HG03565 (cell line): ENCODE measurements around the gene CFAP157.

ENCODE experiments used
- ATAC-seq: cut with Tn5 transposase; IDR thresholded peaks from one replicate; pipeline ENCODE4 v1.9.1; 2021; ENCODE audit warnings: mild to moderate bottlenecking, moderate library complexity; ENCODE audit not compliant: unreplicated experiment

CFAP157 gene

DNA sequence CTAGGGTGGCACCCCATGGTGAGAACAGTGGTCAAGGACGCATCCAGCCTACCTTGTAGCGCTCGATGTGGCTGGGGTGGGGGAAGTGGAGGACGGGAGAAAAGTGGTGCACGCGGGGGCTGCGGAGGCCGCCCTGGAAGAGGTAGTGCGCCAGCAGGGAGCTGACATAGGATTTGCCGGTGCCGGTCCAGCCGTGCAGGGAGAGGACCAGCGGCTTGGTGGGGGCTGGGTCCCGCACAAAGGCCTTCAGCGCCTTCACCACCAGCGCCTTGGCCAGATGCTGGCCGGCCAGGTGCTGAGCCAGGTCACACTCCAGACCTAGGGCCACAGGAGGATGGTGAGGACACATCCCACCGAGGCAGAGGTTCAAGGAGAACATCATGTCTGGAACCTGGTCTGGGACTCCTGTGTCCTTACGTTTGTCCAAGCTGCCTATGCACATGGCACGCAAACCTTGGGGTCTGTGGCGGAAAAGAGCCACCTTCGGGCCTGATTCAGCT, 27.5 kb downstream of the CFAP157 start:
- ATAC-seq = no peak

DNA sequence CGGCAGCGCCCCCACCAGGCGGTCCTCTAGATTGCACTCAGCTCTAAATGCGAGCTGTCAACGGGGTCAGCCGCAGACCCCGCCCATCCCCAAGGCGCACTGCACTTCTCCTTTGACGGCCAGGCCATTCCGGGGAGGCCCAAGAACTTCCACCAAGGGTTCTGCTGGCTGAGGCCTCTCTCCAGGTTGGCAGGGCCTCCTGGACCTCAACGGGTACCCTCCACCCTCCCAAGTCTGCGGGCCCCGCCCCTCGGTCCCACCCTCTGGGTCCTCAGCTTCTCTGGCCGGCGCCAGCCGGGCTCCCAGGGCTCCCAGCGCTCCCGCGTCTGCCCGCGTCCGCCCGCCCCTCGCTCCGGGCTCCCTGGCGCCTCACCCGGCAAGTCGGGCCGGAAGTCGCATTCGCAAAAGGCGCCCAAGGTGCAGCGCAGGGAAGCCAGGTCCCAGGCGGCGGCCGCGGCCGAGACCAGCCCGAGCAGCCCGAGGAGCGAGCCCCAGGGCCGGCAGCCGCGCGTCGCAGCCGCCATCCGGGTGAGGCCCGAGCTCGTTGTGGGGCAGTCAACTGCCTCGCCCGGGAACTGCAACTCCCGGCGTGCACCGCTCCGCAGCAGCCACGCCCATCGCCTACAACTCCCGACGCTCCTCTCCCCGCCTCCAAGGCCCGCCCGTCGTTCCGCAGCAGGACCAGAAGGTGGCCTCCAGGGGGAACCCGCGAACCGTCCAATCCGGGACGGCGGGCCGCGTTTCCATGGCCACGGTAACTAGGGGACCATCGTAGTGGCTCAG, 28.1 kb downstream of the CFAP157 start, which contains the start of gene TOR2A:
TOR2A (minus strand) TSS at position 548 of the 783 bp plus-strand sequence; CDS start at position 524, 24 bp downstream.
- ATAC-seq = peak; percentile 80

DNA sequence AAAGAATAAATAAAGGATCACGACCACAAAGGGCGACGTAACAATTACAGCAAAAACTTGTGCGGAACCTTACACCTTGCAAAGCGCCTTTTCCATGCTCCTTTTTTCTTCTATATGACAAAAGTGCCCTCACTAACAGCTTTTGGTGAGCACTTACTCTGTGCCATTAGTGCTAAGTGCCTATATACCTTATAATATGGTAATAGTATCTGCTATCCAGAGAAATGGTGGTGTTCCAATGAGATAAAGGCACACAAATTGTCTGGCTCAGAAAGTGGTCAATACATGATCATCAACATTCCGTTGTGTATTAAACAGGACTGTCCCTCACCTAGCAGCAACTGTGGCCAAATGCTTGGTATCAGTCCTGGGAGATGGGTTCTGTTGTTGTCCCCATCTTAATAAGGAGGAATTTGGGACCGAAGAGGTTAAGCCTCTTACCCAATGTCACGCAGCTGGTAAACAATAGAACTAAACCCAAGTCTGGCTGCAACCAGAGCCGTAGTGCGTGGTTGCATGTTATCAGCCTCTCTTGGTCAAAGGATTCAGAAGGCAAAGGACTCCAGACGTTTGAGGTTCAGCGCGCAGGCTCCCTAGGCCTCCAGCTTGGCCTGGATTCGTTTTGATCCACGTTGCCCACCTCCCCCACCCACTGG, 28.9 kb downstream of the CFAP157 start:
- ATAC-seq = no peak

DNA sequence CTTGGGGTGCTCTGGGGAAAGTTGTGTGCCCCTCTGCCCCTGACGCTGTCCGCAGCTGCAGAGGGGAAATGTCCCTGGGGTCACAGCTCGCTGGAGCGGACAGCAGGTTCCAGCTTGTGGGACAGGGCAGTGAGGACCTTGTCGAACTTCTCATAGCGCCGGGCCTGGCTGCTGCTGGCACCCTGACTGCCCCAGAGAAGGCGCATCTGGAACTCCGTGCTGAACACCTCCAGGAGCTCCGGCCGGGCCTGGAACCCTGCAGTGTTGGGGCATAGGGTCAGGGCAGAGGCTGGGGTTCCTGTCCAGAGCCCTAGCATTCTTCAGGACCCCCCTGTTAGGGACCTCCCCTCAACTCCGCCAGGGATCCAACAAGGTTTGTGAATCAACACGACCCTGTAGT, 31.9 kb downstream of the CFAP157 start:
- ATAC-seq = no peak

DNA sequence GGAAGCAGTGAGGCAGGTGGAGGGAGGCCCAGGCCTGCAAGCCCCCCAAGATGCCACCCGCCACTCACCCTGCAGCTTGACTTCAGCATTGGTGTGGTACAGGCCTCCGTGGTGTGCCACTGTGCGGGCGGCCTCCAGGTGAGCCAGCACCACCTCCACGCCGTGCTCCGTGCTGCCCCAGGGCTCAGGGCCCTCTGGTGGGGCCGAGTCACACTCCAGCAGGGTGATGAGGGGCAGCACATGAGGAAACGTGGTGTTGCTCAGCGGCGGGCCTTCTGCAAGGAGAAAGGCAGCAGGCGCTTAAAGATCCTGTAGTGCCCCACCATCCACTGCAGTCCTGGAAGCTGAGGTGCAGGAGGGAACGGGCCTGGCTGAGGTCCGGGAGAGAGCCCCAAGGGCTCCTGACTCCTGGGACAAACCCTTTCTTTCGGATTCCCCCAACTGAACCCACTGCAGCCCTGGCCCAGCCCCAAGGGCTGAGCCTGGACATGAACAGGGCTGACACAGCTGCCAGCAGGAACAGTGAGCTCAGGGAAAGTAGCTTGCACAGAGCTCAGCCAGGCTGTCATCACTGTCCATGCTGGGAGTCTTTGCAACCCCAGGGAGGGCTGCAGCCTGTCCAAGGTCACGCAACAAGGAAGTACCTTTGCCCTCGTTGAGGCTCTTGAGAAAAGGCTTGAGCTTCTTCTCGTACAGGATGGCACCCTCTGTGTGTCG, 33.0 kb downstream of the CFAP157 start:
- no peak for ATAC-seq

DNA sequence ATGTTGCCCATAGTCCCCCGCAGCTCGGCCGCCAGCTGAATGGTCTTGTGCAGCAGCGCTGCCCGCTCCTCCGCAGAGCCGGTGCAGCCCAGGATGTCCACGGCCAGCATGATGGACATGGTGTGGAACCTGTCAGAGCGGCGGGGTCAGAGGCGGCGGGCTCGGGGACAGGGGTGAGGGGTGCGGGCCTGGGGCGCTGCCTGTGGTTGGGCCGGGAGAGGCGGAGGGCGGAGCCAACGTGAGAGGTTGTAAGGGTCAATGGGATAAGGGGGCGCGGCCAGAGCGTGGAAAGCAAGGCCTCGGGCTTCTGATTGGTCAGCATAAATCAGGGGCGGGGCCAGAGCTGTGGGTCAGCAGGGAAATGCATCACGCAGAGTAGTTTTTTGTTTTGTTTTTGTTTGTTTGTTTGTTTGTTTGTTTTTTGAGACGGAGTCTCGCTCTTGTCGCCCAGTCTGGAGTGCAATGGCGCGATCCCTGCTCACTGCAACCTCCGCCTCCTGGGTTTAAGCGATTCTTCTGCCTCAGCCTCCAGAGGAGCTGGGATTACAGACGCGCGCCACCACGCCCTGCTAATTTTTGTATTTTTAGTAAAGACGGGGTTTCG, 35.1 kb downstream of the CFAP157 start:
- no peak for ATAC-seq

DNA sequence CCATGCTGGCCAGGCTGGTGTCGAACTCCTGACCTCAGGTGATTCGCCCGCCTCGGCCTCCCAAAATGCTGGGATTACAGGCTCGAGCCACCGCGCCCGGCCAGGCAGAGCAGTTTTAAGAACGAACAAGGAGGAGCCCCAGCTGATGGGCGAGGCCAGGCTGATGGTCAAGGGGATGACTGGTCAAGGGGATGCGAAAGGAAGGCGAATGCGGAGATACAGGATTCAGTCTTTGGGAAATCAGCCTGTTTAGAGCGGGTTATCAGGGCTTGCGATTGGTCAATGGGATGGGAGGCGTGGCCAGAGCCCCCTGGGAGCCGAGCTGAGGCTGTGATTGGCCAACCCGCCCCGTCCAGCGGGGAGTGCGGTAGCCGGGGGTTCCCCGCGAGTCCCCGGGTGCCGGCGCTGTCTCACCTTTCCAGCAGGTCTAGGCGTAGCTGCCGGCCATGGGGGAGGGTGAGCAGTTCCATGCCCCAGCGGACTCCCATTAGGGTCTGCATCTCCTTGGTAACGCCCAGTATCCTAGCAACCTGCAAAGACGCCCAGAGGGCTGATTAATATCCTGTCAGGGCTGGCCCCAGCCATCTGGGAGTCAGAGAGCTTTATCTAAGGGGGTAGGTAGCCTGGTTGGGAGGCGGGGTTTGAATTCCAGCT, 35.8 kb downstream of the CFAP157 start:
- ATAC-seq = no peak

DNA sequence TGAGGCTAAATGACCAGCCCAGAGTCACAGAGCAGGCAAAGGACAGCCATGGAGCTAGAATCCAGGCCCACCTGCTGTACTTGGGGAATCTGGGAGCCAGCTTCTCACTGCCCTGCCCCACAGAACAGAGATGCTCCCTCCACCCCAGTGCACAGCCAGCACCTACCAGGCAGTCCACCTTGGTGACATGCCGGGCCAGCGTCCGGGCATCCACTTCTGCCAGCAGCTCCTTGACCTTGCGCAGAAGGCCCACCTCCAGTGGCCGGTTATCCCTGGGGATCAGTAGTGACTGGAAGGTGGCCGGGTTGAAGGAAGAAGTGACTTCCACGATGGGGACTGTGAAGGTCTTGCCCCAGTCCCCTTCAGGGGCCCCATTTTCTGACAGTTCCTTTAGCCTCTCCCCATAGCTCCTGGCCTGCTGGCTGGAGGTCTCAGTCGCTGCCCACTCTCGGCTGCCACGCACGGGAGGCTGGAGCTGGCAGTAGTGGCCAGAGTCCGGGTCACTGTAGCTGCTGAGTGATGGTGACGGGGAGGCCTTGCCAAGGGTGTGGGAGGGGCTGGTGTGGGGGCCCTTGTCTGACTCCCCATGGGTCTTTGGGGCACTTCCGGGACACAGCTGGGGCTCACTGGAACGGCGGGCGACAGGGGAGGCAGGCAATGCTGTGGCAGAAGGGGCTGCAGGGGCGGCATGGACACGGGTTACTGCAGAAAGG, 37.8 kb downstream of the CFAP157 start:
- ATAC-seq = no peak

DNA sequence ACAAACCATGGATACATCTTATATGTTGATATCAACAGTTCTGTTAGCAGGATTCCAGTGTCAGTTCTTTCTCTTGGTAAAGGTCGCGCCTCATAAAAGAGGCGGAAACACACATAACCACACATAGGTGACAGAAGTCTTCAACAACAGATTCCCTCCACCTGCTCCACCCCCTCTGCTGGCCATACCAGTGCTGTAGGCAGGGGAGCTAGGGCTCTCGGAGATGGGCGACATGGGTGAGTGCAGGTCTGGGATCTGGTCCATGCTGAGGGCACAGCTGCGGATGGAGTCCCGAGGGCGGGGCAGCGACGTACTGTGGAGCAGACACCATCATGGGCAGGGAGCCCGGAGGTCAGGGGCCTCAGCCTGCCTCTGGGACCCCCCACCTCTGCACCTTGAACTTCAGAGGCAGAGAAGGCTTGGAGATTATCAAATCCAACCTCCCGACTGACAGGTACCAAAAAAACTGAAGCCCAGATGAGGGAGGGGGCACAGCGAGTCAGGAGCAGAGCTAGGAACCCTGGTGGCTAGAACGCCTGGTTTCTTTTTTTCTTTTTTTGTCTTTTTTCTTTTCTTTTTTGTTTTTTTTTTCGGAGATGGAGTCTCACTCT, 40.3 kb downstream of the CFAP157 start:
- no peak for ATAC-seq

DNA sequence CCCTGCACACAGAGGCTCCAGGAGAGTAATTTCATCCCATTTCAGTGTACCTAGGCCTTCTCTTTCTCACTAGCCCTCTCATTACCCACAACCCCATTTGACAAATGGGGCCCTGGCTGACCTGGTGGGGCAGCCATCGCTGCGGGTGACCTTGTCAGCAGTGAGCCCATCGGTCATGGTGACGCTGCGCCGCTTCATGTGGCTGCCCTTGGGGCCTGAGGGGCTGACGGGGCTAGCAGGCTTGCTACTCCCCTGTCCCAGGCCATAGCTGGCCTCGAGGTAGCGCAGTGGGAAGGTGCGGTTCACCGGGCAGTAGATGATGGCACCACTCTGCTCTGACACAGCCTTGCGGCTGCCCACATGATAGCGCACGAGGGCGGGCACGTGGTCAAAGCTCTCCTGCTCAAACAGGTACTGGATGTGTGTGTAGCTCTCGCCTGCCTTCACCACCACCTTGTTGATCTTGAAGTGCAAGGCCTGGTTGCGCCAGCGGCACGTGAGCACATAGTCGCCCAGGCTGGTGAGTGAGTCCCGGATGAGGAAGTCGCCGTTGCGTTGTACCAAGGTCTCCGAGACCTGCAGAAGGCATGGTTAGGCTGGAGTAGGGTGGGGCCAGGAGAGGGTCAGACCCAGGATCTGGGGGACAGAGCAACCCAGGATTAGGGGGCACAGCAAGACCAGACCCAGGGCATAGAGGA, 42.5 kb downstream of the CFAP157 start:
- ATAC-seq = no peak

DNA sequence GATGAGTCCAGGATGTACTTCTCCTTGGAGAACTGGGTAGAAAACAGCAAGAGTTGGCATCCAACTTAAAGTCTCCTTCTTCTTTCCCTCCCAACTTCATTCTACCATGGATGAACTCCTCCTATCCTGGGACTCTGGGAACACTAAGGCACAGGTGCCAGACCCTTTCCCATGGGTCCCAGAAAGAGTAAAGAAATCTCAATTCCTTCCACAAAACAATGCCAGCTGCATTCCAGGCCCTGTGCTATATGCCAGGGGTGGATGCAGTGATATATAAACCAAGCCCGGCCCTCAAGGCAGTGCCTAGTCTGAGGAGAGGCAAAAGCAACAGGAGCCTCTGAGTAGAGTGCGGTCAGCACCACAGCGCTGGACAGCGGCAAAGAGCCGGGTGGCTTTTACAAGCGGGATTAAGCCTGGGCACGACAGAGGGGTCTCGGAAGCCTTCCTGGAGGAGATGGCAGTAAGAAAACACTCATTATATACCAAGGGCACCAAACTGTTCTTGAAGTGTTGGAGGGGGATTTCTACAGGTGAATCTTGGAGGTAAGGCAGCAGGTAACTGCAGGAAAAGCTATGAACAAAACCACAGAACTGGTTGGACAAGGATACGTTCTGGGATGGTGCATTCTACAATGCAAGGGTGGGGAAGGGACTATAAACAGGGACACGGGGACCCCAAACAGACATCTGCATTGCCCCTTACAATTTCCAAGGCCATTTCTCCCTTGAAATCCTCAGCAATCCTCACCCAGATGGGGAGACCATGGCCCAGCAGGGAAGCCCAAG, 44.7 kb downstream of the CFAP157 start:
- no peak for ATAC-seq

DNA sequence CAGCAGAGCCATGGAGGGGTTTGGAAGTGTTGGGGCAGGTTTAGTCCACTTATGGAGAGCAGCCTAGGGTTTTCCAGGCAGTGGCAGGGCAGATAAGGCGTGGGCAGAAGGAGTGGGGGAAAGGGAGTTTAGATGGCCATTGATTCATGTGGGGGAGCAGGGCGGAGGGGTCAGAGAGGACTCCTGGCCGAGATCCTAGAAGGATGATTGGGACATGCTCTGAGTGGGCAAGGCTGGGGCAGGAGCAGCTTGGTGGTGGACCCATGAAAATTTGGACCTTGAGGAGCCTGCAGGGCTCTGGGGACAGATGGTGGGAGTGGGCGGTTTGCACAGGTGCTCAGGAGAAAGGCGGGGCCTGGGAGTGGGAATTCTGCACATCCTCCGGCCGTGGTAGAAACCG, 46.4 kb downstream of the CFAP157 start:
- ATAC-seq = no peak

DNA sequence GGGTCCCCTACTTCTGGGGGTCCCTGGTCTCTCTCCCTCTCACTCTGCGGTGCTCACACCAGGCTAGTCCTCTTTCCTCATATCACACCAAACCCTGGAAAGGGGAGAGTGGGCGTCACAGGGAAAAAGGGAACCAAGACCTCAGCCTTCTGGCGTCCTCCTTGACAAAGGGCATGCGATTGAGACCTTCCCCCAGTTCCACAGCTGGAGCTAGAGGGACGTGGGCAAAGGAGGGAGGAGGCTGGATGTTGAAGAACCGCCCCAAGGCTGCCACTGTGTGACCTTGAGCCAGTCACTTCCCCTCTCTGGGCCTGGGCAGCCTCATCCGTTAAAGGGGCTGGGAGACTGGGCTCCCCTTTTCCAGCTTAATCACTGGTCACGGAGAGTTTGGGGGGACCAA, 46.8 kb downstream of the CFAP157 start:
- no peak for ATAC-seq

DNA sequence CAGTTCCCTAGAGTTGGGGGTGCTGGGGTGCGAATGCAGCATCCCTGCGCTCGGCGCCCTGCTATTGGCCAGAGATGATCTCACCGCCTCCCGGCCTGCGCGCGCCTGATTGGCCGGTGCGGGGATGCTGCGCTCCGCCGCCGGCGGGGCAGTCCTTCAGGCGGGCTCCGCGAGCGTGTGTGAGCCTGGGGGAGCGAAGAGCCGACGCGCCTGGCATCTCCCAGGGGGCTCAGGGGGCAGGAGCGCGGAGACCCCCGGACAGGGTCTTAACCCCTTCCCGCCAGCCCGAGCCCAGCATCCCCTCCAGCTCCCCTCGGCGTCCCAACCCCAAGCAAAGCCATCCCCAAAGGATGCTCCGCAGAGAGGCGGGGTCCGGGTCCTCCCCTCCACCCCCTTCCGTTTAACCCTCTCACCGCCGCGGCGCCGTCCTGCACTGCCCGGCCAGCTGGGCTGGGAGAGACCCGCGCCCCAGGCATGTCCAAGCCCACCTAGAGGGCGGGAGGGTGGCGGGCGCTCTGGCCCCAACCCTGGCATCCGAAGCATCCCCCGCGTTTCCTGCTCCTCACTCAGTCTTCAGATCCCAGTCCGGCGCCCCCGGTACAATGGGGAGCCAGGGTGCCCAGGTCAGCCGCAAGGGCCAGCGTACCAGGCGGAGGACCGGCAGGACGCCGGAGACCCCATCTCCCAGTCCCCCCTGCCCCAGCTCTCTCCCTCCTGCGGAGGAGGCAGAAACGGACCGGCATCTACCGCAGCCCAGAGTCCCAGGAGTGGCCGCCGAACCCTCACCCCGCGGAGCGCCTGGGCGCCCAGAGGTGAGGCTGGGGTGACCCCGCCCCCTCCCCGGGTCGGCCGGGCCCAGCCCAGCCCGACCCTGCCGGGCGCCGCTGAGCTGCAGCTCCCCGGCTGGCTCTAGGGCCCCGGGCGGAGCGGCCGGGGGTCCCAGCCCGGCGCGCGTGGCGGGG, 47.6 kb downstream of the CFAP157 start:
- no peak for ATAC-seq

DNA sequence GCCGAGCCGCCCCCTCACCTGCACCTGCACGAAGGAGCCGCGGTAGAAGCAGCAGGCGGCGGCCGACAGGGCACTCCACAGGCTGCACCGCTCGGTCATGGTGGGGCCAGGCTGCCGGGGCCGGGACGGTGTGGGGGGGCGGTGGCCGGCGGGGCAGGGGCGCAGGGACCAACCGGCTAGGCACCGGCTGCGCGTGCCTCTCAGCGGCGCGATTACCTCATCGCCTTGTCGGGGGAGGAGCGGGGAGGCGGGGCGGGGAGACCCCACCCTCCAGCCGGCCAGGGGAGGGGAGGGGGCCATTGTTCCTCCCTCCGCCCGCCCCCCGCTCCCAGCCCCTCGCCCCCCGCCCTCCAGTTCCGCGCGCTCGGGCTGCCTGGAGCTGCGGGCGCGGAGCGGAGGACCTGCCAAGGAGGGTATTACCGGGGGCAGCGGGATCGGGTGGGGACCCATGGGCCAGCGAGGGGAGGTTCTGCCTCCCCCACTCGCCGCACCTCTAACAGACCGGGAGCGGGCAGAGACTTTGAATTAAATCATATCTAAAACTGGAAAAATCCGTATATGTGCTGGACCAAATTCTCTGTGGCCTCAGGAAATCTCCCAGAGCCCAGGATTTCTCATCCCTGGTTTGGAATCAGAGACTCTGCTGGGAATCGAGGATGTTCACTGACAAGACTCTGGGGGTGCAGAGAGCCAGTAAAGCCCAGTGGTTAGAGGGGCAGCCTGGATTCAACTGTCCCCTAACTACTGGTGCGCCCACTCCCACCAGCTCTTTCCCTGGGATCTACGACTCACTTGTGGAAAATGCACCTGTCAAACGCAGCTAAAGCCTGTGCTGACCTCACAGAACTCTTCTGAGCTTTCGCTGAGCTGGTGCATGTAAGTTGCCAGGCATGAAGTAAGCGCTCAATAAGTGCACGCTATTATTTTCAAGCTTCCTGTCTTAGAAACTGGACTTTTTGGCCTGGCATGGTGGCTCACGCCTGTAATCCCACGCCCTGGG, 48.6 kb downstream of the CFAP157 start:
- no peak for ATAC-seq

DNA sequence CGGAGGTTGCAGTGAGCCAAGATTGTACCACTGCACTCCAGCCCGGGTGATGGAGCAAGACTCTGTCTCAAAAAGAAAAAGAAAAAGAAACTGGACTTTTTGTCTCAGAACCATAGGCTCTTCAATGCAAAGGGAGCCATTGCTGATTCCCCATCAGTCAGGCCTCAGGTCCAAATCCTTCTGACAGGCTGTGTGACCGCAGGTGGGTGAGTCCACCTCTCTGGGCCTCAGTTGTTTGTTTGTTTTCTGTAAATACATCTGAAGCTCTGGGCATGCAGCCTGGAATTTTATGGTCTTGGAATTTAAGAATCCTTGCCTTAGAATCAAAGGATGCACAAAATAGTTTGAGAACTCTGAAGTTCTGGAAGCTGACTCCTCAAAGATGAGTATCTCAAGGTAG, 49.4 kb downstream of the CFAP157 start:
- ATAC-seq = no peak
